Ectodermal cell (in vitro differentiated cells): ENCODE data around the gene UBE2J2.

Experiments
- H3K27ac ChIP-seq: 2 replicates; pipeline ENCODE4 v1.7.0; 2013; ENCODE audit warnings: mild to moderate bottlenecking, low read depth, low read length; ENCODE audit not compliant: insufficient read depth, poor library complexity, severe bottlenecking
- H3K27me3 ChIP-seq: 2 replicates; pipeline ENCODE4 v1.7.0; 2013; ENCODE audit warnings: mild to moderate bottlenecking, low read length; ENCODE audit not compliant: insufficient read depth, control insufficient read depth, poor library complexity, severe bottlenecking
- H3K36me3 ChIP-seq: one replicate; pipeline ENCODE4 v1.7.0; 2013; ENCODE audit warnings: low read length; ENCODE audit not compliant: control insufficient read depth, insufficient read depth
- H3K4me1 ChIP-seq: one replicate; pipeline ENCODE4 v1.7.0; 2013; ENCODE audit warnings: low read length; ENCODE audit not compliant: control insufficient read depth, insufficient read depth
- H3K4me3 ChIP-seq: 2 replicates; pipeline ENCODE4 v1.7.0; 2013; ENCODE audit warnings: low read depth, low read length, control low read depth; ENCODE audit not compliant: insufficient read depth
- H3K9me3 ChIP-seq: 2 replicates; pipeline ENCODE4 v1.7.0; 2013; ENCODE audit warnings: mild to moderate bottlenecking, low read length, moderate library complexity; ENCODE audit not compliant: control insufficient read depth
- WGBS, 2 experiments: methylation state at CpG; one replicate each; pipeline ENCODE4 v1.1.7; 2013; ENCODE audit warnings: missing lambda C conversion rate in 2 of 2; 5-methylcytosine and 5-hydroxymethylcytosine counted together

Gene UBE2J2

DNA sequence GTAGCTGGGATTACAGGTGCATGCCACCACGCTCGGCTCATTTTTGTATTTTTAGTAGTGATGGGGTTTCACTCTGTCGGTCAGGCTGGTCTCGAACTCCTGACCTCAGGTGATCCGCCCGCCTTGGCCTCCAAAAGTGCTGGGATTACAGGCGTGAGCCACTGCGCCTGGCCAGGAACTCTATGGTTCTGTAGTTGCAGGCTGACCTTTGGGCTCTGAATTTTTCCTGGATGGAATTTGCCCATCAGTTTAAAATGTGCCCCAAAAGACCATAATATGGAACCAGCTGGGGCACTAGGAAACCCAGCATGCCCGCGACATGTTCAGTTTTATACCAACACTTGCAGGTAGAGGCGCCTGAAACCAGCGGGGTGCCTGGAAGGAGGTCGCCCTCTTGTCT, 5.0 kb upstream of the UBE2J2 start:
- no peaks in the 10 kb centered on the region for H3K36me3 ChIP-seq
- 92 to 93% methylated on average over 13 of the region's 13 CpGs for WGBS, 2 experiments
- no peak overlapping the region for H3K27ac ChIP-seq
- peaks cover 8% of the 10 kb centered on the region for H3K4me1 ChIP-seq
- H3K4me3 ChIP-seq = no peak overlapping the region
- no peaks in the 10 kb centered on the region for H3K27me3 ChIP-seq
- H3K9me3 ChIP-seq = no peaks in the 10 kb centered on the region

DNA sequence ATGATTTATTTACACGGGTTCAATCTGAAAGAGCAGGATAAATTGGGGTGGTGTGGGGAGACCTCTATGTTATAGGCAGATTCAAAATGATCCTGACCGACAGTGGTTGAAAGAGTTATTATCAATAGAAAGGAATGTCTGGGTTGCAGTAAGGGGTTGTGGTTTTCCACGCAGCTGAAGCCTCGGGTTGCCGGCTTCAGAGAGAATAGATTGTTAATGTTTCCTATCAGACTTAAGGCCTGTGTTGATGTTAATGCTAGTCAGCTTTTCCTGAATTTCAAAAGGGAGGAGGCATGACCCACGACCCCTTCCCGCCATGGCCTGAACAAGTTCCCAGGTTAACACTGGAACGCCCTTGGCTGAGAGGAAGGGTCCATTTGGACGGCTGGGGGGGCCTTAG, 2.2 kb upstream of the UBE2J2 start:
- Histone ChIP-seq H3K9me3 (no peaks in the 10 kb centered on the region), H3K27me3 (no peaks in the 10 kb centered on the region), H3K4me3 (no peak overlapping the region), H3K36me3 (no peaks in the 10 kb centered on the region), H3K27ac (no peak overlapping the region), H3K4me1 (peaks cover 22% of the 10 kb centered on the region)
- WGBS, 2 experiments = 94 to 95% methylated on average over 9 of the region's 9 CpGs

DNA sequence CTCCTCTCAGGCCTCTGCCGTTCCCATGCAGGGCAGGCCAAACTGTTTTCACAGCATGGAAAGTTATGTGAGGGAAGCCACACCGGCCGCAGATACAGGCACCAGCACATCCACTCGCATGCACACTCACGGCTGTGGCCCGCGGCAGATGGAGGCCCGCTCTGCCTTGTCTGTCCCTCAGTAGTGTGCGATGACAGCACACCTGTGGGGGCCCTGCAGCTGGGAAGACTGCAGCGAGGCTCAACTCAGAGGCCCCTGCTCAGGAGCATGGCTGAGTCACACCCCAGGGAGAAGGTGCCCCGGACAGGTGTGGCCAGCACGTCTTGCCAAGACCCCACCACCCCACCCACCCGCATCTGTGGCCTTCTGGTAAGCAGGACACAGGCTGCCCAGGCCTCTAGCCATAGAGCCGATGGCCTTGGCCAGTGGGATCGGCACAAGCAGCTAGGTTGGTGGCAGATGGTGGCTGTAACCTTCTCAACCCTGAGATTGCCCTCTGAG, 1.3 kb upstream of the UBE2J2 start:
- H3K4me3 ChIP-seq = no peak overlapping the region

DNA sequence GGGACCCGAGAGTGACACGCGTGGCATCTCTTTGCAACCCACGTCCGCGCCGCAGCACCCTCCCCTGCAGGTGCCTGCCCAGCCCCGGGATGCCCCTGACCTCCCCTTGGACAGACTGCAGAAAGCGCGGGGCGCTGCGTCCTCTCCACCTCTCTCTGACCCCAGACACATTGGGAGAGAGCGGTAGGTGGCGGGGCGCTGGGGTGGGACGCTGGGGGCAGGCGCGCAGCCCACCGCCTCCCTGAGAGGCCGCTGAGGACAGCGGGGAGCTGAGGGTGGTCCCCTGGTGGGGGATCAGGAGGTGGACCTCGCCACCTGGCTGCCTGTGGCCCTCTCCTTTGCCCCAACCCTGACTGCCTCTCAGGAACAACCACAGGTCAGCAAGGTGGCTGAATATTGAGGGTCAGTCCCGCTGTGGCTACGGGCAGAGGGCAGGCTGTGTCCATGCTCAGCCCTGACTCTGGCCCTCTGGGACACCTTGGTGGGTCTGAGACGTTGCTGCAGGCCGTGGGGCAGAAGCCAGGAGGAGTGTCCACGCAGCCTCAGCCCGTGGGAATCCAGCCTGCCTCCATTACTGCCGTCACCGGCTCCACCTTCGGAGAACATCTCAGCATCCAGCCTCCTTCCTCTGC, 761 bp upstream of the UBE2J2 start:
- peak overlapping the region; percentile 97 for H3K4me3 ChIP-seq
- no peaks in the 10 kb centered on the region for H3K27me3 ChIP-seq
- no peaks in the 10 kb centered on the region for H3K9me3 ChIP-seq
- 41% methylated on average over 31 of the region's 31 CpGs for WGBS, 2 experiments
- H3K4me1 ChIP-seq = peaks cover 22% of the 10 kb centered on the region
- H3K27ac ChIP-seq = no peak overlapping the region
- H3K36me3 ChIP-seq = no peaks in the 10 kb centered on the region

More for the DNA sequence above, 1.3 kb upstream of the UBE2J2 start:
- Histone ChIP-seq H3K9me3 (no peaks in the 10 kb centered on the region), H3K27ac (no peak overlapping the region), H3K4me1 (peaks cover 22% of the 10 kb centered on the region), H3K27me3 (no peaks in the 10 kb centered on the region), H3K36me3 (no peaks in the 10 kb centered on the region)
- 93 to 95% methylated on average over 15 of the region's 15 CpGs for WGBS, 2 experiments

GRCh38 chr1:1273209-1273511, 494 bp downstream of the UBE2J2 start:
- WGBS, 2 experiments = 1% methylated on average over 31 of the region's 31 CpGs
- Histone ChIP-seq H3K27me3 (no peaks in the 10 kb centered on the region), H3K27ac (no peak overlapping the region), H3K9me3 (no peaks in the 10 kb centered on the region), H3K36me3 (no peaks in the 10 kb centered on the region), H3K4me3 (peak overlapping the region; percentile 97), H3K4me1 (peaks cover 22% of the 10 kb centered on the region)

DNA sequence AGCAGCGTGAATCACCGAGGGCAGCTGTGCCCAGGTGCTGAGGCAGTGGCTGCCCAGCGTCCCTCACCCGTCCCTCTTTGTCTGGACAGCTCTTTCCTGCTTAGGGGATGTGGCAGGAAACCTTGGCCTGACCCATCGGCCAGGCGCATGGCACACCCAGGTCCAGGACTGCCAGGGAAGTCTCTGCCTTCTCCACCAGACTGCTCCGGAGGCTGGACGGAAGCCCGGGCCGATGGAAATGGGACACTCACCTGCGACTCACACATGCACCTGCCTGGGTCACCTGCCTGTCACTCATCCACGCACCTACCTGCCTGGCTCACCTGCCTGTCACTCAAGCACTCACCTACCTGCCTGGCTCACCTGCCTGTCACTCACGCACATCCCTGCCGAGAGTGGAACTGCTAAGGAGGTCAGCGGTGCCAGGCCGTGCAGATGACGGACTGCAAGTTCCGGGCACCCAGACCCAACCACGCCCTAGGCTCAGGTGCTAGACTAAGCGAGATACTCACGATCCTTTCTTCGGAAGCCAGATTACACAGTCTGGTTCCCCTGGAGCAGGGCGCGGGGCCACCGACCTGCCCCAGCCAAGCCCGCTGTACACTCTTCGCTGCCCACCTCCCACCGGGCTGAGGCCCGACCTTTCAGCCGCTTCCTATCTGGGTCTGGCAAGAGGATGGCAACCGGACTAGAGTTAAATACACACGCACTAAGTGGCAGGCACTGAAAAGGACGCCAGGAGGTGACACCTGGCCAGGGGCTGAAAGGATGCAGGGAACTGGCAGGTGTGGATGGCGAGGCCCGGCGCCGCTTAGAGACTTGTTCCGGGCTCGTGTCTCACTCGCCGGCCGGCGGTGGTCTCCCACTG, 1.1 kb downstream of the UBE2J2 start:
- no peaks in the 10 kb centered on the region for H3K9me3 ChIP-seq
- peak overlapping the region; percentile 97 for H3K4me3 ChIP-seq
- H3K27ac ChIP-seq = no peak overlapping the region
- WGBS, 2 experiments = 57% methylated on average over 43 of the region's 43 CpGs
- peaks cover 5% of the 10 kb centered on the region for H3K36me3 ChIP-seq
- peaks cover 22% of the 10 kb centered on the region for H3K4me1 ChIP-seq
- no peaks in the 10 kb centered on the region for H3K27me3 ChIP-seq

DNA sequence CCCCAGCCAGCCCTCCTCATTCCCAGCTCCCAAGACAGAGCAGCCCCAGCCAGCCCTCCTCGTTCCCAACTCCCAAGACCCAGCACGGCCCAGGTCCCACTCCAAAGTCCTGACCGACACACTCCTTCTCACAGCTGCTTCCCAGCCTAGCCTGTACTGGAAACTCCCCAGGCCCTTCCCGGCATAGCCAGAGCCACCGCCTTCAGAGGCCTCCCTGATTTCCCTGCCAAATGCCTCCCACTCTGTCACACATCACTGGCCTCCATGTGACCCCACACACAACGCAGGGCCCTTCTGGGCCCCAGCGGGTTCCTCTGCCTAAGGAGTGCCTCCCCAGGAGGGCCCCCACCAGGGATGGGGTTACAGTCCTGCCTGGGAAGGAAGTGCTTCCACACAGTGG, 2.8 kb downstream of the UBE2J2 start:
- WGBS, 2 experiments = 92 to 95% methylated on average over 7 of the region's 7 CpGs

GRCh38 chr1:1268284-1268682, 5.4 kb downstream of the UBE2J2 start:
- WGBS, 2 experiments = 96% methylated on average over 13 of the region's 13 CpGs
- Histone ChIP-seq H3K27me3 (no peaks in the 10 kb centered on the region), H3K27ac (no peak overlapping the region), H3K4me1 (peaks cover 14% of the 10 kb centered on the region), H3K36me3 (peaks cover 18% of the 10 kb centered on the region), H3K9me3 (no peaks in the 10 kb centered on the region), H3K4me3 (no peak overlapping the region)

More for the DNA sequence above, 2.8 kb downstream of the UBE2J2 start:
- Histone ChIP-seq H3K27ac (no peak overlapping the region), H3K27me3 (no peaks in the 10 kb centered on the region), H3K4me3 (no peak overlapping the region), H3K36me3 (peaks cover 9% of the 10 kb centered on the region), H3K9me3 (no peaks in the 10 kb centered on the region), H3K4me1 (peaks cover 22% of the 10 kb centered on the region)

GRCh38 chr1:1267488-1268283, 6.0 kb downstream of the UBE2J2 start:
- H3K4me3 ChIP-seq = no peak overlapping the region
- peaks cover 14% of the 10 kb centered on the region for H3K4me1 ChIP-seq
- no peak overlapping the region for H3K27ac ChIP-seq
- WGBS, 2 experiments = 97% methylated on average over 39 of the region's 39 CpGs
- H3K27me3 ChIP-seq = no peaks in the 10 kb centered on the region
- peaks cover 24% of the 10 kb centered on the region for H3K36me3 ChIP-seq
- no peaks in the 10 kb centered on the region for H3K9me3 ChIP-seq

DNA sequence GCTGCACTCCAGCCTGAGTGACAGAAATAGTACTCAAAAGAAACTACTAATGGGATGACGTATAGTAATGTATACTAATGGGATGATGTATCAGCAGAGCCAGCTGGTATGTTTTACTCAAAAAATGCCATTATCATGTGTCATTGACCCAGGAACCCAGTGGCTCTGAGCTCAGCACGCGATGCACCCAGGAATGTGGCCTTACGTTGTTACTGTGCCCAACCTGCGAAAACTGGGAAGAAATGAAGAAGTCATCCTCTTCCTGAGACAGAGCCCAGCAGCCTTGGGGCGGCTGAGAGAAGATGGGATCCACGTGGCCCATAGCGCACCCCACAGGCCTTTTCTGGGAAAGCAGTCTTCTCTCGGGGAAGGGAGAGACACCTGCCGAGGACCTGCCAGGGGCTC, 8.8 kb downstream of the UBE2J2 start:
- no peaks in the 10 kb centered on the region for H3K27me3 ChIP-seq
- H3K27ac ChIP-seq = no peak overlapping the region
- no peaks in the 10 kb centered on the region for H3K4me1 ChIP-seq
- no peak overlapping the region for H3K4me3 ChIP-seq
- H3K9me3 ChIP-seq = no peaks in the 10 kb centered on the region
- 89 to 92% methylated on average over 10 of the region's 10 CpGs for WGBS, 2 experiments
- H3K36me3 ChIP-seq = peaks cover 32% of the 10 kb centered on the region
